H1 (cell line): Measurements from ENCODE around the gene FBN1.

ENCODE experiments used
- BRCA1 ChIP-seq: IDR thresholded peaks from 2 replicates; pipeline ENCODE4 v1.6.1; 2012; ENCODE audit warnings: low read depth, low read length, improper control_type of control experiment
- EZH2 ChIP-seq: fragments of 200-600 bp; sonication (generic); IDR thresholded peaks from 2 replicates; pipeline ENCODE4 v1.7.1; 2012; ENCODE audit warnings: low read depth, mild to moderate bottlenecking, moderate library complexity, low read length, inconsistent platforms; ENCODE audit not compliant: severe bottlenecking
- GTF2F1 ChIP-seq: IDR thresholded peaks from 2 replicates; pipeline ENCODE4 v1.6.1; 2012; ENCODE audit warnings: low read depth, low read length, improper control_type of control experiment, borderline replicate concordance
- PHF8 ChIP-seq: fragments of 200-600 bp; sonication (generic); conservative IDR thresholded peaks from 2 replicates; pipeline ENCODE4 v1.7.1; 2012; ENCODE audit warnings: low read depth, mild to moderate bottlenecking, inconsistent platforms, low read length, moderate library complexity
- POLR2A ChIP-seq, 2 experiments: IDR thresholded peaks; 1 replicate in 1 of 2; 2 replicates in 1 of 2; pipeline ENCODE4 v1.6.1; 2011; ENCODE audit warnings: low read depth in 2 of 2, low read length in 2 of 2, mild to moderate bottlenecking in 2 of 2; ENCODE audit errors: control extremely low read depth in 1 of 2
- TF ChIP-seq, protein P1 (sequence below), 3 experiments: IDR thresholded peaks; 1 replicate in 2 of 3; 2 replicates in 1 of 3; pipeline versions ENCODE4 v1.5.1 to v1.6.1; 2011; ENCODE audit warnings: low read length in 3 of 3, mild to moderate bottlenecking in 3 of 3, inconsistent platforms in 2 of 3, low read depth in 1 of 3, moderate library complexity in 1 of 3; ENCODE audit not compliant: insufficient read depth in 1 of 3; ENCODE audit errors: control extremely low read depth in 1 of 3

DNA sequence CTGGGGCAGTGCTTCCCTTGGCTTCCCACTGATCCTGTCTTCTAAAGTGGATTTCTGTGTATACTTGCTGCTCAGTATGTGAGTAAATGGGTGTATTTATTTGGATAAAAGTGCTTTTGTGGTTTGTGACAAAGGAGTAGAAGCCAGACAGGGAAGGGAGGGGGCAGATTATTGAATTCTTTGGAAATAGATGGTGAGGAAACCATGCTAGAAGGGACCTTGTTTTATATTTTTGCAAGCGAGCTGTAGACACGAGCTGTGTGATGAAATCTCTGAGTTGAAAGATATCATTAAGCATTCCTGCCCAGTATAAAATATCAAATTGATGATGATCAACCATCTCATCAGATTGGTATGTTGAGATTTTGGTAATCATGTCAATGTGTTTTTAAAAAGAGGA lies 245.4 kb downstream of the FBN1 start:
- TF ChIP-seq BRCA1 (no peak), PHF8 (no peak), POLR2A (IDR thresholded peaks at IDR 0.05; ENCODE audit: control extremely low read depth in 1 of 2, low read depth in 2 of 2, low read length in 2 of 2) (no peak), EZH2 (no peak), GTF2F1 (no peak)
- TF ChIP-seq, protein P1, sequence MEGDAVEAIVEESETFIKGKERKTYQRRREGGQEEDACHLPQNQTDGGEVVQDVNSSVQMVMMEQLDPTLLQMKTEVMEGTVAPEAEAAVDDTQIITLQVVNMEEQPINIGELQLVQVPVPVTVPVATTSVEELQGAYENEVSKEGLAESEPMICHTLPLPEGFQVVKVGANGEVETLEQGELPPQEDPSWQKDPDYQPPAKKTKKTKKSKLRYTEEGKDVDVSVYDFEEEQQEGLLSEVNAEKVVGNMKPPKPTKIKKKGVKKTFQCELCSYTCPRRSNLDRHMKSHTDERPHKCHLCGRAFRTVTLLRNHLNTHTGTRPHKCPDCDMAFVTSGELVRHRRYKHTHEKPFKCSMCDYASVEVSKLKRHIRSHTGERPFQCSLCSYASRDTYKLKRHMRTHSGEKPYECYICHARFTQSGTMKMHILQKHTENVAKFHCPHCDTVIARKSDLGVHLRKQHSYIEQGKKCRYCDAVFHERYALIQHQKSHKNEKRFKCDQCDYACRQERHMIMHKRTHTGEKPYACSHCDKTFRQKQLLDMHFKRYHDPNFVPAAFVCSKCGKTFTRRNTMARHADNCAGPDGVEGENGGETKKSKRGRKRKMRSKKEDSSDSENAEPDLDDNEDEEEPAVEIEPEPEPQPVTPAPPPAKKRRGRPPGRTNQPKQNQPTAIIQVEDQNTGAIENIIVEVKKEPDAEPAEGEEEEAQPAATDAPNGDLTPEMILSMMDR (IDR thresholded peaks at IDR 0.05; ENCODE audit: control extremely low read depth in 1 of 3, insufficient read depth in 1 of 3, low read depth in 1 of 3, low read length in 3 of 3), result no peak
